Omental fat pad (tissue), 4 donors: ENCODE measurements around the gene FXYD7. TPM values are rescaled to one million over a fixed set of nuclear protein-coding genes. Genes with fewer than 3 reads are reported as not detected.

ENCODE experiments used
- ATAC-seq: fragments of 150-250 bp; one replicate; pipeline ENCODE4 v1.9.1; 2016; ENCODE audit warnings: mild to moderate bottlenecking, moderate library complexity; ENCODE audit not compliant: low FRiP score
- DNase-seq: peaks from one replicate; pipeline ENCODE4 v3.0.0-alpha.2; 2019; ENCODE audit warnings: low spot score
- total RNA-seq, 4 donors: library from RNA; depleted of rRNA; stranded (reverse); fragments of >200 nt; gene quantifications; one replicate each; pipeline ENCODE4 v1.1.0, GENCODE V29; 2016
- TF ChIP-seq, protein P1 (sequence below), 3 donors: fragments of 450-650 bp; IDR thresholded peaks; one replicate each; pipeline ENCODE4 v1.5.1; 2016 to 2017; ENCODE audit warnings: antibody characterized with exemption in 3 of 3, mild to moderate bottlenecking in 3 of 3, moderate library complexity in 2 of 3

Gene FXYD7
- total RNA-seq, 4 donors from 2014 or later: not detected

DNA sequence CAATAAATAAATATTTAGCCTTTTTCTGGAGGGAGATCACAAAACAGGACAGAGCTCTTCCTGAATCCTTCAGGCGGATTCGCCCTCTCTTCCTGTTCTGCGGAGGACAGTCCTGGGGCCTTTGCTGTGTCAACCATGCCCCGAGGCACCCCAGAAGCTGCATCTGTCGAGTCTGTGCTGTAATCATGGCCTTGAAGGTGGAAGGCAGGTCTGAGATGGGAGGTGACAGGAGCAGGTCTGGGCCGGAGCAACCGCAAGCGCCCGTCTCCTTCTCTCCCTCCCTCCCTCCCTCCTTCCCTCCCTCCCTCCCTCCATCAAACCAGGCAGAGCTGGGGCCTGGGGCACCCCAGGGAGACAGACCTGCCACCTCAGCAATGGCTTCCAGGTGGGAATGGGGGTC, 32.1 kb upstream of the FXYD7 start:
- no peak for ATAC-seq
- DNase-seq: no peak
- TF ChIP-seq, protein P1, sequence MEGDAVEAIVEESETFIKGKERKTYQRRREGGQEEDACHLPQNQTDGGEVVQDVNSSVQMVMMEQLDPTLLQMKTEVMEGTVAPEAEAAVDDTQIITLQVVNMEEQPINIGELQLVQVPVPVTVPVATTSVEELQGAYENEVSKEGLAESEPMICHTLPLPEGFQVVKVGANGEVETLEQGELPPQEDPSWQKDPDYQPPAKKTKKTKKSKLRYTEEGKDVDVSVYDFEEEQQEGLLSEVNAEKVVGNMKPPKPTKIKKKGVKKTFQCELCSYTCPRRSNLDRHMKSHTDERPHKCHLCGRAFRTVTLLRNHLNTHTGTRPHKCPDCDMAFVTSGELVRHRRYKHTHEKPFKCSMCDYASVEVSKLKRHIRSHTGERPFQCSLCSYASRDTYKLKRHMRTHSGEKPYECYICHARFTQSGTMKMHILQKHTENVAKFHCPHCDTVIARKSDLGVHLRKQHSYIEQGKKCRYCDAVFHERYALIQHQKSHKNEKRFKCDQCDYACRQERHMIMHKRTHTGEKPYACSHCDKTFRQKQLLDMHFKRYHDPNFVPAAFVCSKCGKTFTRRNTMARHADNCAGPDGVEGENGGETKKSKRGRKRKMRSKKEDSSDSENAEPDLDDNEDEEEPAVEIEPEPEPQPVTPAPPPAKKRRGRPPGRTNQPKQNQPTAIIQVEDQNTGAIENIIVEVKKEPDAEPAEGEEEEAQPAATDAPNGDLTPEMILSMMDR (IDR thresholded peaks at IDR 0.05): no peak

DNA sequence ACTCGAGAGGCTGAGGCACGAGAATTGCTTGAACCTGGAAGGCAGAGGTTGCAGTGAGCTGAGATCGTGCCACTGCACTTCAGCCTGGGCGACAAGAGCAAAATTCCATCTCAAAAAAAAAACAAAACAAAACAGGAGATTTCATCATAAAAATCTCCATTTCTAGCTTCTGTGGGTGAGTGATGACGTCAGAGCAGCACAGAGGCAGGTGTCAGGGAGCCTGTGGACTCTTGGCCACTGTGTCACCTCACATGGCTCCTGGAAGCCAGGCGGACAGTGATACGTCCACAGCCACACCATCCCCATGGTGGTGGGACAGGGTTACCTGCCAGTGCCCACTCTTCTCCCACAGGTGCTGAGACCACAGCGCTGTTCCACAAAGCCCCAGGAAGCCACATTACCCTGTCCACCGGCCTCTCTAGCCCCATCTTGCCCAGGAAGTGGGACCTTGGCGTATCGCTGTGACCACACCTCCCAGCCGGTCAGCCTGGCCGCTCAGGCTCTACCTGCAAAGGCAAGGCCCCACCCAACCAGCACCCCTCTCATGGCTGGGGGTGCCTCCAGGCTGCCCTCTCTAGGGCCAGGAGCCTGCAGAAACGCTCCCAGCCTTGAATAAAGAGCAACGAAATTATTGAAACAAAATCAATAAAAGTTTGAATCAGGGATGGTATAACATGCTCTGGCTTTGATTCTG, 29.9 kb upstream of the FXYD7 start:
- TF ChIP-seq, protein P1 (IDR thresholded peaks at IDR 0.05): no peak
- no peak for ATAC-seq
- DNase-seq: no peak

DNA sequence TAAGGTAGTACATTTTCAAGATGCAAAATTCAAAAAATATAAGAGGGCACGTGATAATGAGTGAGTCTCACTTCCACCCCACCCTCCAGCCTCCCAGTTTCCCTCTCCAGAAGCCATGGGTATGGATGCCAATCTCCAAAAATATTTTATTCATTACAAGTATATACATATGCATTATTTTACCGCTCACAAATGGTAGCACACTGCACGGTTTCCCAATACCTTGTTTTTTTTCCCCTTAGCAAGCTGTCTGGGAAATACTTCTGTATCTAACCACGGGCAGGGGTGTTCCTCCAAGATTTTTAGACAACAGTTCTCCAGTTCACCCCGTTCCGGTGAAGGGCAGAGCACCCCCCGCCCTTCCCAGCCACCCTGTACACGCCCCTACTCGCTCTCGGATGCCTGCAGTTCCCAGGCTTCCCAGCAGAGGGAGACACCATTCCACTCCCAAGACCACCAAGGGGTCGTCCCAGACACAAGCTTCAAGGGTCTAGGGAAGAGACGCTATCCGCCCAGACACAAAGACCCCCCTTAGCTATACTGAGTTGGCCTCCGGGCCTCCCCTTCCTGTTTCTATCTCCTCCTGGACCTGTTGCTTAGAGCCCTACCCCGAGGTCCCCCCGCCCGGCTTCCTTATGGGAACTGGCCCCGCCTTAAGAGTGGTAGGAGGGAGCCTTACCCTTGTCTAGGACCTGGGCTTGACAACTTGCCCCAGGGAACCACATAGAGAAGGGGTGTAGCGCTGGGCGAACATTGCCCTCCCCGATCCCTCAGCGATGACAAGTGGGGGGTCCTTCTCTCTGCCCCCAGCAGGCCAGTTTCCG, 28.5 kb upstream of the FXYD7 start:
- DNase-seq: peak; percentile 83
- TF ChIP-seq, protein P1 (IDR thresholded peaks at IDR 0.05): peak in 1 of 3 donors; percentile 84
- ATAC-seq: peak; percentile 81

DNA sequence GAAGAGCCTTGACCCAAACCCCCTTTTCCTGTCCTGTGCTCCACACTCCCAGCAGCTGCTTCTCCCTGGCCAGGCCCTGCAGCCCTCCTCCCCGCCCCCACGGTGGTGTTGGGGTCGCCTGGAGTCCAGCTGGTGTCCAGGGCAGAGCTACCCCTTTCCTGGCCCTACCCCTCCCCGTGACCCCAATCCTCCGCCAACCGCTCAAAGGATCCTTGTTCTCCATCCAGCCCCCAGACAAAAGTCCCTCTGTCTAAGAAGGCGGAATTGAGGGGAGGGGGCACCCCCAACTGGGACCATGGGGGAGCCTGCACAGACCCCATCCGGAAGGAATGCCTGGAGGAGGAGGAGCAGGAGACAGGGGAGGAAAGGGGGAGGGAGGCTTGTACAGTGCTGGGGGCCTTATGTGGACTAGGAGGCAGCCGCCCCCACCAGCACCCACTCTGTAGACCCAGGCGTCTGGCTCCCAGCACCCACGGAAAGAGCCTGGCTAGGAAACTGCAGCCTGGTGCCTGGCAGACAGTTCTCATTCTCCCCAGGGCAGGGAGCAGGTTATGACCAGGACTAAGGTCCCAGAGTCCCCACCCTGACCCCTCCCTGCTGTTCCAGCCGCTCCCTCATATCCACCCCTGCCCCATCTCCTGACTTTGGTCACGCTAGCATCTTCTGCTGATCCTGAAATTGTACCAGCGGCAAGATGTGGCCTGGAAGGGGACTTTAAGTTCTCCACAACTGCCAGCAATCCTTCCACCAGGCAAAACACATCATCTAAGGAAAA, 27.7 kb upstream of the FXYD7 start, which contains the start of gene FXYD3:
FXYD3 (plus strand) TSS at position 647 of the 775 bp plus-strand sequence. CDS start 3,554 bp downstream, outside the sequence.
- ATAC-seq (no peak), DNase-seq (no peak)
- TF ChIP-seq, protein P1 (IDR thresholded peaks at IDR 0.05): no peak

DNA sequence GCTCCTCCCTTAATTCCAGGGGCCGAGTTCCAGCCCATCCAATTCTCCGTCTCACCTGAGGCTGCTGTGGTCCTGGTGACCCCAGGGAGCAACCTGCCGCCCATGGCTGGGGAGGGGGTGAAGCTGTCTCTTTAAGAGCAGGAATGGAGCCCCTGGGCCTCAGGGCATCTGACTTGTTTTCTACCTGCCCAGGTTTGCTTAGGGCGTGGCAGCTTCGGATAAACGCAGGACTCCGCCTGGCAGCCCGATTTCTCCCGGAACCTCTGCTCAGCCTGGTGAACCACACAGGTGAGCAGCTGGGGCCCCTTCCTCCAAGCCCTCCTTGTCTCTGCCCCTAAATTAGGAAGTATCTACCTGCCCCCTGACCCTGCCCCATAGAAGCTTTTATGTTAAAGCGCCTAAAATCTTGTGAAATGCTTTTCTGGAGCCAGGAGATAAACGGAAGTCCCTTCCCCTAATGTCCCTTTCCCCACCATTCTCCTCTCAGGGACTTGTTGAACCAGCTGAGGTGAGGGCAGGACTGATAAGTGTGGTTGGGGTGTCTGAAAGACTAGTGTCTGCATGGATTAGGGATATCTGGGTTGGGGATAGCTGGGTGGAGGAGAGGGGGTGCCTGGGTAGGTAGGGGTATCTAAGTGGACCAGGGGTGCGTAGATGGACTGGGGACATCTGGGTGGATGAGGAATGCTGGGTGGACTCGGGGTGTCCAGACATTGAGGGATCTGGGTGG, 26.8 kb upstream of the FXYD7 start:
- TF ChIP-seq, protein P1 (IDR thresholded peaks at IDR 0.05): no peak
- no peak for DNase-seq
- no peak for ATAC-seq

DNA sequence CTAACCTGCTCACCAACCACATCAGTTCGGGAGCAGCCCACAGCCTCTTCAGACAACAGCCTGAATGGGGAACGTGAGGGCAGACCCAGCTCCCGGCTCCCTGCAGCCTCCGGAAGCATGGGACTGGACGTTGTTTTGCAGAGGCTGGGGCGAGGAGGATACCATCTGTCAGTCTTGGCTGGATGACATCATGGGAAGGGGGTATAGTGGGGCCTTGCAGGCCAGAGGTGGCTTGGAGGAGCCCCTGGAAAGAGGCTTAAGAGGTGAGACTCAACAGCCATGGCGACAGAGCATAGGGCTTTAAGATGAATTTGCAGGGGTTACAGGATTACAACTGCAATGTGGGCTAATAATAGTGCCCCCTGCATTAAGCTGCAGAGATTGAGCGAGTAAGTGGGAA, 25.9 kb upstream of the FXYD7 start:
- ATAC-seq (no peak), DNase-seq (no peak)
- TF ChIP-seq, protein P1 (IDR thresholded peaks at IDR 0.05): no peak
